Naive thymus-derived CD8-positive, alpha-beta T cell (primary cell): ENCODE data around the gene PPM1H. TPM values are rescaled to one million over a fixed set of nuclear protein-coding genes. Genes with fewer than 3 reads are reported as not detected.
"Not testable (repeated sequence)": the region's sequence is repeated elsewhere in the genome, so short reads cannot be mapped to it uniquely, and the experiment has no call there.

Experiments used
- ATAC-seq, 2 donors: fragments of 150-1000 bp; cut with Tn5 transposase in 1 of 2; sonication (Bioruptor Pico), chemical (Tn5 transposase) in 1 of 2; 1 replicate in 1 of 2; 2 replicates in 1 of 2; pipeline ENCODE4 v1.10.0; 2021; ENCODE audit warnings: mild to moderate bottlenecking in 2 of 2, moderate library complexity in 2 of 2
- POLR2A ChIA-PET: fragments of 350-600 bp; sonication (Branson Sonifier 250); formaldehyde crosslinking; loops from one replicate; lab custom pipeline; 2021; ENCODE audit warnings: antibody characterized with exemption; lab: Charles Lee
- DNase-seq, 10 donors: peaks; one replicate each; pipeline versions ENCODE4 v3.0.0 to v3.0.0-alpha.2; 2020 to 2022
- H3K27ac Mint-ChIP-seq, 10 donors: one replicate each; pipeline ENCODE4 v1.8.0; 2020 to 2022; ENCODE audit warnings: mild to moderate bottlenecking in 10 of 10, mixed read lengths in 10 of 10, moderate library complexity in 4 of 10, inconsistent platforms in 1 of 10
- H3K27me3 Mint-ChIP-seq, 5 donors: one replicate each; pipeline ENCODE4 v1.8.0; 2021 to 2022; ENCODE audit warnings: mixed read lengths in 5 of 5
- H3K36me3 Mint-ChIP-seq, 3 donors: one replicate each; pipeline ENCODE4 v1.8.0; 2020 to 2022; ENCODE audit warnings: mixed read lengths in 3 of 3, mild to moderate bottlenecking in 2 of 3, inconsistent platforms in 1 of 3
- H3K4me1 Mint-ChIP-seq, 4 donors: one replicate each; pipeline ENCODE4 v1.8.0; 2021 to 2022; ENCODE audit warnings: mixed read lengths in 4 of 4
- H3K4me3 Mint-ChIP-seq, 10 donors: one replicate each; pipeline ENCODE4 v1.8.0; 2020 to 2022; ENCODE audit warnings: mild to moderate bottlenecking in 10 of 10, mixed read lengths in 10 of 10, moderate library complexity in 6 of 10, inconsistent platforms in 1 of 10
- H3K9me3 Mint-ChIP-seq, 9 donors: one replicate each; pipeline ENCODE4 v1.8.0; 2020 to 2022; ENCODE audit warnings: mixed read lengths in 9 of 9, mild to moderate bottlenecking in 3 of 9, inconsistent platforms in 1 of 9, moderate library complexity in 1 of 9
- polyA plus RNA-seq, 3 donors: library from polyadenylated mRNA; unstranded; fragments of 300-500 nt; fragmentation: Illumina TruSeq; gene quantifications; one replicate each; pipeline ENCODE4 v1.2.3, GENCODE V29; 2021
- total RNA-seq, 8 experiments: library from RNA in 2 of 8; stranded (reverse) in 2 of 8; gene quantifications; one replicate each; pipeline ENCODE4 v1.2.3 and lab custom pipeline; 2021 to 2026

Gene PPM1H
- total and polyA plus RNA-seq, 5 experiments from 2014 or later = not detected

DNA sequence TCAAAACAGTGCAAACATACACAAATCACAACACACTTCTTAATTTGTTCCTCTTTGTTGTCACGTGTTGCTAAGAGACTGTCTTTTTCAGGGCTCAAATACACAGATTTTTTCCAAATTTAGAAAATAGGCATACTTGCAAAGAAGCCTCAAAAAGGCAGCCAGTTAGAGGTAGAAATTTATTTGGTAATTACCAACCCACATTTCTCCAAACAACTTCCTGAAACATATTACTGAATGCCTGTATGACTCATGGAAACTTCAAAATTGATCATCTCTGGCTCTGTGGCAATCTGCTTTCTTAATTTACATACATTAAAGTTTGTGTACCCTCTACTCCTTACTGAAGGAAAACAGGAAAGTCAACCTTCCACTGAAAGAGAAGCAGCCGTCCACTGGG is 36.4 kb downstream of the PPM1H start:
- no peak for ATAC-seq
- no peaks in the 10 kb centered on the region for H3K36me3 Mint-ChIP-seq
- peaks cover 0 to 9% (median 0%) of the 10 kb centered on the region in 5 donors for H3K27me3 Mint-ChIP-seq
- no peak for DNase-seq
- peaks cover 0 to 8% (median 0%) of the 10 kb centered on the region in 4 donors for H3K4me1 Mint-ChIP-seq
- POLR2A ChIA-PET = no interaction called here
- H3K9me3 Mint-ChIP-seq = no peaks in the 10 kb centered on the region
- no peak overlapping the region for H3K27ac Mint-ChIP-seq
- no peak overlapping the region for H3K4me3 Mint-ChIP-seq

DNA sequence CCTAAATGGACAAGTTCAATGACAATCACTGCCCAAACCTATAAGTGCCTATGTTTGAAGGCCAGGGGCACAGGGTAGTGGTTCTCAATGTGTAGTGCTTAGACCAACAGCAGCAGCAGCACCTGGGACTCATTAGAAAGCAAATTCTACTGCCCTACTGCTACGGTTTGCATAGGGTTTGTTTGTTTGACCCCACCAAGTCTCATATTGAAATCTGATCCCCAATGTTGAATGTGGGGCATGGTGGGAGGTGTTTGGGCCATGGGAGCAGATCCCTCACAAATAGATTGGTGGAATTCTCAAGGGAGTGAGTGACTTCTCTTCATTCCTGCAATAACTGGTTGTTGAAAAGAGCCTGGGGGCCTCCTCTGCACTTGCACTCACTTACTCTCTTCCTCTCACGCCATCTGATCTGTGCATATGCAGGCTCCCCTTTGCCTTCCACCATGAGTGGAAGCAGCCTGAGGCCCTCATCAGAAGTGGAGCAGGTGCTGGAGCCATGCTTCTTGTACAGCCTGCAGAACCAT is 39.5 kb downstream of the PPM1H start:
- H3K4me1 Mint-ChIP-seq = peaks cover 0 to 5% (median 0%) of the 10 kb centered on the region in 4 donors
- H3K9me3 Mint-ChIP-seq = no peaks in the 10 kb centered on the region
- ATAC-seq (no peak), DNase-seq (no peak)
- peak overlapping the region in 1 of 10 donors; percentile 37 for H3K27ac Mint-ChIP-seq
- H3K36me3 Mint-ChIP-seq = no peaks in the 10 kb centered on the region
- POLR2A ChIA-PET = interaction anchor here (0.6 kb wide), 1 partner anchor 246 kb away, joined by 6 read pairs; no protein-coding TSS in a partner anchor
- peaks cover 0 to 9% (median 0%) of the 10 kb centered on the region in 5 donors for H3K27me3 Mint-ChIP-seq
- no peak overlapping the region for H3K4me3 Mint-ChIP-seq

DNA sequence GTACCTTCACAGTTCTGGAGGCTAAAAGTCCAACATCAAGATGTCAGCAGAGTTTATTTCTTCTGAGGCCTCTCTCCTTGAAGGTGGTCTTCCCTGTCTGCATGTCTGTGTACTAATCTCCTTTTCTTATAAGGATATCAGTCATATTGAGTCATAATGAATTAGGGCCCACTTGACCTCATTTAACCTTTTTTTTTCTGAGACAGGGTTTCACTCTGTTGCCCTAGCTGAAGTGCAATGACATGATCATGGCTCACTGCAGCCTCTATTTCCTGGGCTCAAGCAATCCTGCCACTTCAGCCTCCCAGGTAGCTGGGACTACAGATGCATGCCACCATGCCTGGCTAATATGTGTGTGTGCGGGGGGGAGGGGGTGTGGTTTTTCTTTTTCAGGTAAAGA is 41.7 kb downstream of the PPM1H start:
- DNase-seq (no peak), ATAC-seq (no peak)
- Mint-ChIP-seq H3K27me3 (peaks cover 0 to 9% (median 0%) of the 10 kb centered on the region in 5 donors), H3K4me1 (peaks cover 0 to 3% (median 0%) of the 10 kb centered on the region in 4 donors), H3K9me3 (no peaks in the 10 kb centered on the region), H3K4me3 (no peak overlapping the region), H3K27ac (no peak overlapping the region), H3K36me3 (no peaks in the 10 kb centered on the region)
- POLR2A ChIA-PET = no interaction called here

DNA sequence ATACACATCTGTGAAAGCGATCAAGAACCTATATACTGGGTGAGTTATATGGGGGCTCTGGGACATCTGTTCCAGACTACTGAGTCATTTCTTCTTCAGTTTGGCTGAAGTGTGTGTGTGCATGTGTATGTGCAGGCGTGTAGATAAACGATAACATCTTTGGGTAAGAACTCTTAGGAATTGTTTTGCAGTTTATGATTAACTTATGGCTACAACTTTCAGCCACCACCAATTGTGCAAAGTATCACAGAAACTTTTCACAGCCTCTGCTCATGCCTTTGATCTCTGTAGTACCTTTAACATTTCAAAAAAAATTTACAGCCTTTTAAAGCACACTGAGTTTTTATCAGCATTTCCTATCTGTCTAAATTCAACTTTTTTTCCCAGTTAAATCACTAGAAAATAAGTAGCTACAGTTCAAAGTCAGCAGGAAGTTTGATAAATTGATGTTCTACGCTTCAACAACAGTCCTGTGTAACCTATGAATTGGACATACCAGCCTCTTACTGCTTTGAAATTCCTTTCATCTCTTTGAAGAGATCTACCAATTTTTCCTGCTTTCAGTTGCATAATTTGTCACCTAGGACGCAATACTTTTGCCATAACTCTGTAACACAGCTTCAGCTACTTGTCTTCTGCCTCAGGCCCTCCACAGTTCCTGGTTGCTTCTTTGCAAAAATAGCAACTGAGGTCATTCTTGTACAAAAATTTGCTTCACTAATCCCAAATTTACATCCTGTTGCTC is 43.0 kb downstream of the PPM1H start:
- no peaks in the 10 kb centered on the region for H3K36me3 Mint-ChIP-seq
- H3K27me3 Mint-ChIP-seq = peaks cover 0 to 17% (median 0%) of the 10 kb centered on the region in 5 donors
- DNase-seq (no peak), ATAC-seq (no peak)
- no peaks in the 10 kb centered on the region for H3K9me3 Mint-ChIP-seq
- H3K27ac Mint-ChIP-seq = no peak overlapping the region
- POLR2A ChIA-PET = no interaction called here
- peaks cover 0 to 3% (median 0%) of the 10 kb centered on the region in 4 donors for H3K4me1 Mint-ChIP-seq
- no peak overlapping the region for H3K4me3 Mint-ChIP-seq

GRCh38 chr12:62888454-62889110 is 46.4 kb downstream of the PPM1H start:
- H3K4me3 Mint-ChIP-seq = no peak overlapping the region
- peaks cover 0 to 11% (median 0%) of the 10 kb centered on the region in 5 donors for H3K27me3 Mint-ChIP-seq
- peaks cover 0 to 5% (median 0%) of the 10 kb centered on the region in 9 donors for H3K9me3 Mint-ChIP-seq
- no peaks in the 10 kb centered on the region for H3K36me3 Mint-ChIP-seq
- POLR2A ChIA-PET = no interaction called here
- H3K4me1 Mint-ChIP-seq = peaks cover 0 to 3% (median 0%) of the 10 kb centered on the region in 4 donors
- DNase-seq (no peak), ATAC-seq (no peak)
- no peak overlapping the region for H3K27ac Mint-ChIP-seq

DNA sequence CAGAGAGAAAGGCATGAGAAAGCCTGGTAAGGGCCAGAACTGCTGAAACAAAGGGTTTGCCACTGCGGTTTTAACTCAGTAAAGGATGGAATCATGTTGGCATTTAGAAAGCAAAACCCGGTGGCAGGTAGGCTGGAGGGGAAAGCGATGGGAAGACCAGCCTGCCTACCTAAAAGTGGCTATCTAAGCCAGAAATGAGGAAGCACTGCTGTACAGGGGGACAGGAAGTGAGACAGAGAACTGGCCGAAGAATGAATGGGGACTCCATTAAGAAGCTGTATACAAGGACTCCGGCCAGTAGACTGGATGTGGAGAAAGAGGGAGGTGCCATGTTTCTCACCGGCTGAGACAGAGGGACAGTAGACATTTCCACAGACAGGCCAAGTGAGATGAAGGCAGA is 48.2 kb downstream of the PPM1H start:
- POLR2A ChIA-PET = no interaction called here
- Mint-ChIP-seq H3K27ac (no peak overlapping the region), H3K9me3 (peaks cover 0 to 5% (median 0%) of the 10 kb centered on the region in 9 donors), H3K27me3 (peaks cover 0 to 15% (median 2%) of the 10 kb centered on the region in 5 donors), H3K4me1 (peaks cover 0 to 1% (median under 1%) of the 10 kb centered on the region in 4 donors), H3K4me3 (no peak overlapping the region), H3K36me3 (no peaks in the 10 kb centered on the region)
- DNase-seq (no peak), ATAC-seq (no peak)

- POLR2A ChIA-PET = no interaction called here
- Mint-ChIP-seq H3K36me3 (no peaks in the 10 kb centered on the region), H3K27ac (no peak overlapping the region), H3K27me3 (peaks cover 0 to 23% (median 7%) of the 10 kb centered on the region in 5 donors), H3K4me1 (peaks cover 0 to 6% (median 3%) of the 10 kb centered on the region in 4 donors), H3K9me3 (peaks cover 0 to 5% (median 0%) of the 10 kb centered on the region in 9 donors), H3K4me3 (no peak overlapping the region)
- DNase-seq = no peak
- ATAC-seq = no peak
Observed at GRCh38 chr12:62885242-62885641, 49.7 kb downstream of the PPM1H start.

- H3K4me3 Mint-ChIP-seq, ATAC-seq, H3K4me1 Mint-ChIP-seq, DNase-seq, POLR2A ChIA-PET, H3K36me3 Mint-ChIP-seq, H3K27ac Mint-ChIP-seq, H3K9me3 Mint-ChIP-seq: not testable (repeated sequence)
- peaks cover 0 to 23% (median 7%) of the 10 kb centered on the region in 5 donors for H3K27me3 Mint-ChIP-seq
Observed at GRCh38 chr12:62884832-62885231, 50.1 kb downstream of the PPM1H start.

- POLR2A ChIA-PET = no interaction called here
- Mint-ChIP-seq H3K4me1 (peaks cover 0 to 6% (median 3%) of the 10 kb centered on the region in 4 donors), H3K27ac (no peak overlapping the region), H3K27me3 (peaks cover 3 to 21% (median 10%) of the 10 kb centered on the region in 5 donors), H3K36me3 (no peaks in the 10 kb centered on the region), H3K4me3 (no peak overlapping the region), H3K9me3 (peaks cover 0 to 9% (median 0%) of the 10 kb centered on the region in 9 donors)
- no peak for DNase-seq
- ATAC-seq = no peak
Observed at GRCh38 chr12:62882696-62883095, 52.3 kb downstream of the PPM1H start.

DNA sequence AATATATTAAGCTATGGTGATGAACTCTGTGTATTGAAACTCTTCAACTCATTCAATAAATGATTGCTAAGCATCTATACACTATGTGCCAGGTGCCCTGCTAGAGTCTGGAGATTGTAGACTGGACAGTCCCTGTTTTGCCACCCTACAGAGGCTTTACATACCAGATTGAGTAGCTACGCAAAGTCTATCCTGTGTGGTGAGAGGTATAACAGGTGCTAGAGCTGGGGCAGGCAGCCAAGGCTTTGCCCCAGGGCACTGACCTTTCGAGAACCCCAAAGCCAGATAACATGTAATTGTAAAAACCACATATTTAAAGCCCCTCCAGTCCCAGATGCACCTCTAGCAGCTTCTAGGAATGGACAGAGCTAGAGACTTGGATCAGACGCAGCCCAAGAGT is 52.8 kb downstream of the PPM1H start:
- H3K36me3 Mint-ChIP-seq = no peaks in the 10 kb centered on the region
- H3K4me1 Mint-ChIP-seq = peaks cover 0 to 6% (median 3%) of the 10 kb centered on the region in 4 donors
- no peak overlapping the region for H3K27ac Mint-ChIP-seq
- ATAC-seq (no peak), DNase-seq (no peak)
- POLR2A ChIA-PET = no interaction called here
- peaks cover 0 to 9% (median 0%) of the 10 kb centered on the region in 9 donors for H3K9me3 Mint-ChIP-seq
- peaks cover 3 to 21% (median 8%) of the 10 kb centered on the region in 5 donors for H3K27me3 Mint-ChIP-seq
- no peak overlapping the region for H3K4me3 Mint-ChIP-seq

DNA sequence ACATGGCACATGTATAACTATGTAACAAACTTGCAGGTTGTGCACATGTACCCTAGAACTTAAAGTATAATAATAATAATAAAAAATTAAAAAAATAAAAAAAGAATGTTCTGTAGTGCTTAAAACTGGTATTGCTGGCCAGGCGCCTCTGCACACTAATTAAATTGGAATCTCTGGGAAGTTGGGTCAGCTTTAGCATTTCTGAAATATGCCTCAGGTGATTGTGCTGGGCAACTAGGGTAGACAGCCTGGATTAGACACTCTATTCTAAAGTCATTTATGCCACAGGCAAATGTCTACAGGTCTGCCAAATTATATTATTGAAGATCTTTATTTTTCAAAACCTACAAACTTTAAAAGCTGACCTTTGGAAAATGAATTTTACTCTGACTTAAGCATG is 55.3 kb downstream of the PPM1H start:
- POLR2A ChIA-PET = no interaction called here
- H3K4me3 Mint-ChIP-seq = no peak overlapping the region
- no peaks in the 10 kb centered on the region for H3K36me3 Mint-ChIP-seq
- ATAC-seq = no peak
- no peak for DNase-seq
- H3K27ac Mint-ChIP-seq = no peak overlapping the region
- peaks cover 3 to 25% (median 12%) of the 10 kb centered on the region in 5 donors for H3K27me3 Mint-ChIP-seq
- H3K9me3 Mint-ChIP-seq = peaks cover 0 to 6% (median 0%) of the 10 kb centered on the region in 9 donors
- peaks cover 0 to 6% (median 3%) of the 10 kb centered on the region in 4 donors for H3K4me1 Mint-ChIP-seq

- ATAC-seq, H3K4me1 Mint-ChIP-seq, H3K27ac Mint-ChIP-seq, POLR2A ChIA-PET, H3K9me3 Mint-ChIP-seq, H3K4me3 Mint-ChIP-seq, H3K36me3 Mint-ChIP-seq, DNase-seq: not testable (repeated sequence)
- peaks cover 3 to 25% (median 12%) of the 10 kb centered on the region in 5 donors for H3K27me3 Mint-ChIP-seq
Observed at GRCh38 chr12:62879228-62879627, 55.7 kb downstream of the PPM1H start.

GRCh38 chr12:62878211-62878610 is 56.7 kb downstream of the PPM1H start:
- Mint-ChIP-seq H3K27ac (no peak overlapping the region), H3K36me3 (no peaks in the 10 kb centered on the region), H3K4me3 (no peak overlapping the region), H3K4me1 (peaks cover 0 to 6% (median 3%) of the 10 kb centered on the region in 4 donors), H3K27me3 (peaks cover 3 to 25% (median 12%) of the 10 kb centered on the region in 5 donors), H3K9me3 (peaks cover 0 to 4% (median 0%) of the 10 kb centered on the region in 9 donors)
- POLR2A ChIA-PET = no interaction called here
- DNase-seq = no peak
- ATAC-seq = no peak
